ENCODE results near the gene MAP3K6.

The MAP3K6 gene

DNA sequence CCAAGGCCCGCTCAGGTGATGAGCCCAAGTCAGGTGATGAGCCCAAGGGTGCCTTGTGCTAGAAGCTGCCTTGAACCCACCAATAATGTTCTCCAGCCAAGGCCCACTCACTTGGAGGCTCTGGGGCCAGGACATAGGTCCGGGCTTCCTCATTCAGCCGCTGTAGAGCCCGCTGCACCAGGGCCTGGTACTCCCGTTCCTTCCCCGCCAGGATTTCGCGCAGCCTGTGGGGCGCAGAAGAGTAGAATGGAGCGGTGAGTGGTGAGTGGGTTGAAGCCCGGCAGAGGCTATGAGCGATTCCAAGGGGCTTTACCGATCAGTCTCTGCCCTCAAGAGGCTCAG, 10.5 kb downstream of the MAP3K6 start:
- DNase-seq: no peak

DNA sequence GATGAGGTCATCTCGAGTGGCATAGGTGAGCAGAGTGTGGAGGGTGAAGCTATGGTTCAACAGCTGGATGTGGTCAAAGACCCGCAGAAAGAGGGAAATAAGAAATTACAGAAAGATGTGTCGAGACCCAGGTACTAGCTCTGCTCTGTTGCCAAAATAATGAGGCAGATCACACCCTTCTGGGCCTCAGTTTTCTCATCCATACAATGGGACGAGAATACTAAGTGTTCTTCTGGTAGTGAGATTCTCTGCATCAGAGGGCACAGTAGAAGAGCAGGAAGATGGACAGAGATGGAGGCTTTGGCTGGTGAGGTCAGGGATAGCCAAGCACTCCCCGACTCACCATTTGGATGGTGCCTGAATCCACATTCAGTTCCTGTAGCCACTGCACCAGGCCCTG, 11.1 kb downstream of the MAP3K6 start:
- no peak for DNase-seq

GRCh38 chr1:27353629-27354028, 13.1 kb downstream of the MAP3K6 start:
- DNase-seq: no peak

- DNase-seq: no peak
These were observed 13.6 kb downstream of the MAP3K6 start for GRCh38 chr1:27353166-27353565.

GRCh38 chr1:27351541-27352107, 15.1 kb downstream of the MAP3K6 start:
- DNase-seq: no peak

- DNase-seq: no peak
These were observed 15.9 kb downstream of the MAP3K6 start for GRCh38 chr1:27350663-27351540.

GRCh38 chr1:27349784-27350662, 16.7 kb downstream of the MAP3K6 start:
- DNase-seq: no peak

GRCh38 chr1:27348861-27349783, 17.6 kb downstream of the MAP3K6 start:
- DNase-seq: peak; percentile 73

DNA sequence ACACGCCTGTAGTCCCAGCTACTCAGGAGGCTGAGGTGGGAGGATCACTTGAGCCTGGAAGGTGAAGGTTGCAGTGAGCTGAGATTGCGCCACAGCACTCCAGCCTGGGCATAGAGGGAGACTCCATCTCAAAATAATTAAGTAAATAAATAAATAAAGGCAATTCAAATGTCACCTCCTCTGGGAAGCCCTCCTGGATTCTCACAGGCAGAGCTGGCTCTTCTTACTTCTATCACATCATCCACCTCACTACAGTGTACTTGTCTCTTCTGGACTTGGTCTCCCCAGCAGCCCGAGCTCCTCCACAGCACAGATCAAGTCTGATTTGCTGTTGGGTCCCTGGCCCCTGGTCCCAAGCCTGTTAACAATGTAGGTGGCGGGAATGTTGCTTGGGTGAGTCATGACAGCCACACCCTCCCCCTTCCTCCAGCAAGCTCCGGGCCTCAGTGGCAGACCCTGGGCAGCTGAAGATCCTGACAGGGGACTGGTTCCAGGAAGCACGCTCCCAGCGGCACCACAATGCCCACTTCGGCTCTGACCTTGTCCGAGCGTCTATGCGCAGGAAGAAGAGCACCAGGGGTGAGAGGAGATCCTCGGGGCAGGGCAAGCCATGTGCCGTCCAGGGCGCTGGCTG, 19.7 kb downstream of the MAP3K6 start:
- no peak for DNase-seq

GRCh38 chr1:27346357-27346756, 20.4 kb downstream of the MAP3K6 start:
- no peak for DNase-seq

DNA sequence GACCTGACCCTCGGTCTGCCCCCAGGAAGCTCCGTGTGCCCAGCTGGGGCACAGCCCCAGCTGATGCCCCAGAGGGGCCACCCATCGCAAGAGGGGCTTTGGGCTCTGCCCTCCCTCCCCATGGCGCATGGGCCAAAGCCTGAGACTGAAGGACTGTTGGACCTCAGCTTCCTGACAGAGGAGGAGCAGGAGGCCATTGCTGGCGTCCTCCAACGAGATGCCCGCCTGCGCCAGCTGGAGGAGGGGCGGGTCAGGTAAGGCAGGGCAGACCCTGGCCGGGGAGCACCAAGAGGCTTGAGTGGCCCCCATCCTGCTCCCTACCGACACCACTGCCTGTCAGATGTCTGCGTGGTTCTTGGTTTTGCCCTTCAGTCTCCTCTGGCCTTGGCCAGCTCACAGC, 21.5 kb downstream of the MAP3K6 start:
- DNase-seq: no peak

DNA sequence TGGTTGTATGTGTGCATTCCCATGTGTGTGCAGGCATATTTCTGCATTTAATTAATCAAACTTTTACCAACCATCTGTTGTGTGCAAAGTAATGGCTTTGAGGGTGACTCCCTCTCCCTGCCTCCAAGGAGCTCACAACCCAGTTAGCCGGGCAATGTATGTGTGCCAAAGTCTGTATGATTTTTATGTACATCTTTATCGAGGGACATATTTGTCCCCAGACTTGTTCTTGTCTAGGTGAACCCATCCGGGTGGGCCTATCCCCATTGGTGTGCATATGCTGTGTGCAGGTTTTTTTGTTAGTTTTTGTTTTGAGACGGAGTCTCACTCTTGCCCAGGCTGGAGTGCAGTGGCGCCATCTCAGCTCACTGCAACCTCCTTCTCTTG, 23.1 kb downstream of the MAP3K6 start:
- DNase-seq: no peak

DNA sequence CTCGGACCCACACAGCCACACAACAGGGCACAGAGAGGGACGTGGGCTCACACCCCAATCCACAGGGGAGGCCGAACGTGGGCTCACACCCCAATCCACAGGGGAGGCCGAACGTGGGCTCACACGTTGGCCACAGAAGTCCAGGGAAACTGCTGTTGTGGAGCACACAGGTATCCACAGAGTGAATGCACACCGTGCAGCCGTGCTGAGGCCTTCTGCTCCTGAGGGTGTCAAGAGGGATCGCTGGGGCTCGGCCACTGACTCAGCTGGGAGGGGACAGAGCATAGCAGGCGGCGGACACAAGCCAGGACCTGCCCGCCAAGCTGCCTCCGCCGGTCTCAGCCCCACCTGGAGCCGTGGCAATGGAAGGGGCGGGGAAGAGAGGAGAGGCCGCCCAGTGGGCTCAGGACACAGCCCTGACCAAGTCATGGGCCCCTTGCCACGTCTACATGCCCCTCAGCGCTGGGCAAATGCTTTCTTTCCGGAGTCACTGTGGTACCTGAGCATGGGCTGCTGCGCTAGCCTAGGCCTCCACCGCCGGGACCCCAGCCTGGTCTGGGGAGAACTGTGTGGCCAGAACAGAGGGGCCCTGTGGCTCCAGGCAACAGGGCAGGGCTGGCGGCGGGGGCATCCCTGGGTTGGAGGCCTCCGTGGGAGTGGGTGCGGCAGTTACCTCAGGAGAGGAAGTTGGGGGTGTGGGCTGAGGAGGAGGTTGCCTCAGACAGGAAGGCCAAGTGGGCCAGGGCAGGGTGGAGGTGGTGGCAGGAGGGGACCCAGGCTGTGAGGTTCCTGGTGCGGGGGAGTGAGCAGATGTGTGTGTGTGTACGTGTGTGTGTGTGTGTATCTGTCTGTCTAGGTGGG, 23.8 kb downstream of the MAP3K6 start:
- DNase-seq: no peak

- DNase-seq: no peak
These were observed 24.4 kb downstream of the MAP3K6 start for GRCh38 chr1:27342391-27342777.

DNA sequence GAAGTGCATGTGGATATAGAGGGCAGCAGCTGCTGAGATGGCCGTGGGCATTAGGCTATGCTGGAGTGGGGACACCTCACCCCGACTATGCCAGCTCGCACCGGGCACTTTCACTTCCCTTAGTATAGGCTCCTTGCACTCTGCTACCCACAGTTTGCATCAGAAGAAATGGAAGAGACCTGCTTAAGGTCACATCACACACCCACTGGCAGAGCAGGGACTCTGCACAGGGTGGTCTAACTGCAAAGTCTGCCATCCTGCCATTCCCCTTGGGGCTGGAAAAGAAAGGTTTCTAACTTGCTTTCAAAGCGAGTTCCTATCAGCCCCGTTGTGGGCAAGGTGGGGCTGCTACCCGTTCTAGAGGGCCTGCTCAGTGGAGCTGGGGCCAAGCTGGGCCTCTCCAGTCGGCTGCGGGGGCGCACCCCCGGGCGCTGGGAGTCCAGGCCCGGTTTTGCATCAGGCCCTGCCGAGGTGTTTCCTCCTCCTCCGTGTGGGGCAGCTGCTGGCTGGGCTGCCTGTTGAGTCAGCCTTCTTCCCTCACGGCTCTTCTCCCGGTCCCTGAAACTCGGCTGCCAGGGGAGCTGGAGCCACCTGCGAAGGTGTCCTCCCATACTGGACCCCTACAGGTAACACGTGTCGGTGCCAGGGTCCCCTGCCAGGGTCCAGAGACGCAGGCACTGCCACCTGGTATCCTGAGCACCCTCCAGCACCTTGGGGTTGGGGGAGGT, 25.1 kb downstream of the MAP3K6 start, which contains the start of gene SYTL1:
Gene SYTL1 (plus strand): TSS at position 498 of the 728 bp plus-strand sequence. CDS start 3,313 bp downstream, outside the sequence.
- peak; percentile 74 for DNase-seq

GRCh38 chr1:27339213-27339612, 27.5 kb downstream of the MAP3K6 start:
- DNase-seq: no peak

DNA sequence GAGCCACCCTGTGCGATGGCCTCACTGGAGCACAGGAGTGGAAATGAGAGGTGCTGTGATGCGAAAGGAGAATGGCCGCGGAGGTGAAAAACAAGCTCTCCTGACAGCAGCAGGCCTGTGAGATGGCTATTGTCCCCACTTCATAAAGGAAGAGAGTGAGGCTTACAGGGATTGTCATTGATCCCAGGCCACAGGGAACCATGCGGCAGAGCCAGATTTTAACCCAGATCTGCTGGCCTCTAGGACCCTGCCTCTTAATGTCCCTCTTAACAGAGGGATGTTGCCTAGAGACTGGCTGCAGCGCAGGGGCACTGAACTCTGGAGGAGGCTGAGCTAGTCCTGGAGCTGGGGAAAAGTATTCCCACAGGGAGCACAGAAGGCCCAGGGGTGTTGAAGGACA, 28.0 kb downstream of the MAP3K6 start:
- no peak for DNase-seq

DNA sequence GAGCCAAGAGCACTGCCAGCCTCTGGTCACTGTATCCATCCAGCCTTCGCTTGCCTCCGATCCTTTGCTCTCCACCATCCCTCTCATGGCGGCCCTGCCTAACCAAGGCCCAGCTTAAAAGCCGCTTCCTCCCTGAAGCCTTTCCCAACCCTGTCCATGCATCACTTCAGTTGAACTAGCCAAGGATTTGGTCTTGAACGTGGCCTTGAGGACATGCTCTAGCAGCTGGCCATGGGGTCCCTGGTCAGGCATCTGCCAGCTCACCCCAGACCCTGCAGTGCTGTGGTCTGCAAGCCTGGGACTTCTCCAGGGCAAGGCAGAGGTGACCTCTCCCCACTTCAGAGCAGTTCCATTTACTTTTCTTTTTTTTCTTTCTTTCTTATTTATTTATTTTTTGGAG, 30.0 kb downstream of the MAP3K6 start:
- no peak for DNase-seq

GRCh38 chr1:27335506-27336422, 31.0 kb downstream of the MAP3K6 start:
- DNase-seq: no peak
